Nephron (organoid): ENCODE data around the gene SPG11.

ENCODE experiments used
- H3K27ac Mint-ChIP-seq, 3 experiments: 2 replicates each; pipeline ENCODE4 v1.8.0; 2020; ENCODE audit warnings: mixed read lengths in 3 of 3, mild to moderate bottlenecking in 2 of 3, moderate library complexity in 1 of 3
- H3K27me3 Mint-ChIP-seq: 2 replicates; pipeline ENCODE4 v1.8.0; 2021; ENCODE audit warnings: low read depth, mild to moderate bottlenecking, moderate library complexity, mixed read lengths
- H3K36me3 Mint-ChIP-seq: 2 replicates; pipeline ENCODE4 v1.8.0; 2020; ENCODE audit warnings: low read depth, mixed read lengths
- H3K4me1 Mint-ChIP-seq: 2 replicates; pipeline ENCODE4 v1.8.0; 2020; ENCODE audit warnings: mixed read lengths
- H3K4me3 Mint-ChIP-seq, 3 experiments: 2 replicates each; pipeline ENCODE4 v1.8.0; 2020; ENCODE audit warnings: mild to moderate bottlenecking in 3 of 3, mixed read lengths in 3 of 3, moderate library complexity in 2 of 3
- H3K9me3 Mint-ChIP-seq: 2 replicates; pipeline ENCODE4 v1.8.0; 2020; ENCODE audit warnings: mixed read lengths
- CTCF ChIP-seq, 3 experiments: fragments of 200-600 bp; sonication (generic); IDR thresholded peaks; one replicate each; pipeline ENCODE4 v1.5.0; 2021; ENCODE audit warnings: antibody characterized with exemption in 3 of 3; ENCODE audit not compliant: unreplicated experiment in 3 of 3

The SPG11 gene

GRCh38 chr15:44663410-44664308 is at the start of gene SPG11:
TSS of gene SPG11 (minus strand) at chr15:44663662. CDS start at chr15:44663647, 15 bp downstream.
- H3K4me3 Mint-ChIP-seq: peak within 1 kb of the TSS; percentile 94 to 98 (median 98)
- H3K27me3 Mint-ChIP-seq: peaks cover 20% of the 10 kb centered on the region
- TF ChIP-seq CTCF (IDR thresholded peaks at IDR 0.05; ENCODE audit: unreplicated experiment in 3 of 3): peak; percentile 94 to 96 (median 95)
- no peaks in the 10 kb centered on the region for H3K9me3 Mint-ChIP-seq
- H3K4me1 Mint-ChIP-seq: peaks cover 15% of the 10 kb centered on the region
- H3K27ac Mint-ChIP-seq: peak within 1 kb of the TSS; percentile 80 to 96 (median 93)
- peaks cover 13% of the 10 kb centered on the region for H3K36me3 Mint-ChIP-seq

- peaks cover 14% of the 10 kb centered on the region for H3K36me3 Mint-ChIP-seq
- H3K4me1 Mint-ChIP-seq: peaks cover 22% of the 10 kb centered on the region
- H3K27me3 Mint-ChIP-seq: no peaks in the 10 kb centered on the region
- no peaks in the 10 kb centered on the region for H3K9me3 Mint-ChIP-seq
- no peak for TF ChIP-seq CTCF (IDR thresholded peaks at IDR 0.05; ENCODE audit: unreplicated experiment in 3 of 3)
- peak overlapping the region; percentile 98 to 99 (median 99) for H3K4me3 Mint-ChIP-seq
- H3K27ac Mint-ChIP-seq: peak overlapping the region in 2 of 3 experiments; percentile 93 to 99
These were observed 49.0 kb upstream of the SPG11 start for GRCh38 chr15:44712346-44713005.

GRCh38 chr15:44711743-44712345 is 48.4 kb upstream of the SPG11 start:
- Mint-ChIP-seq H3K4me3 (peak overlapping the region; percentile 98 to 99 (median 99)), H3K27me3 (no peaks in the 10 kb centered on the region), H3K36me3 (peaks cover 12% of the 10 kb centered on the region), H3K9me3 (no peaks in the 10 kb centered on the region), H3K4me1 (peaks cover 22% of the 10 kb centered on the region), H3K27ac (peak overlapping the region; percentile 93 to 99 (median 99))
- TF ChIP-seq CTCF (IDR thresholded peaks at IDR 0.05; ENCODE audit: unreplicated experiment in 3 of 3): no peak

GRCh38 chr15:44711096-44711742 is 47.8 kb upstream of the SPG11 start, which contains the start of the genes B2M and PATL2:
TSS of gene B2M (plus strand) at chr15:44711517. CDS start at chr15:44711547, 30 bp downstream.
TSS of gene PATL2 (minus strand) at chr15:44711323. CDS start at chr15:44676490, 34,833 bp downstream.
- peaks cover 22% of the 10 kb centered on the region for H3K4me1 Mint-ChIP-seq
- H3K27ac Mint-ChIP-seq: peak within 1 kb of the TSS; percentile 93 to 99 (median 99)
- peaks cover 8% of the 10 kb centered on the region for H3K36me3 Mint-ChIP-seq
- no peak for TF ChIP-seq CTCF (IDR thresholded peaks at IDR 0.05; ENCODE audit: unreplicated experiment in 3 of 3)
- H3K4me3 Mint-ChIP-seq: peak within 1 kb of the TSS; percentile 98 to 99 (median 99)
- no peaks in the 10 kb centered on the region for H3K9me3 Mint-ChIP-seq
- no peaks in the 10 kb centered on the region for H3K27me3 Mint-ChIP-seq

- peaks cover 6% of the 10 kb centered on the region for H3K36me3 Mint-ChIP-seq
- peak overlapping the region; percentile 98 to 99 (median 99) for H3K4me3 Mint-ChIP-seq
- H3K4me1 Mint-ChIP-seq: peaks cover 22% of the 10 kb centered on the region
- peaks cover 1% of the 10 kb centered on the region for H3K27me3 Mint-ChIP-seq
- H3K27ac Mint-ChIP-seq: peak overlapping the region; percentile 93 to 99 (median 99)
- peaks cover under 1% of the 10 kb centered on the region for H3K9me3 Mint-ChIP-seq
- TF ChIP-seq CTCF (IDR thresholded peaks at IDR 0.05; ENCODE audit: unreplicated experiment in 3 of 3): peak in 1 of 3 experiments; percentile 7
These were observed 47.0 kb upstream of the SPG11 start for GRCh38 chr15:44710236-44711095.
